T-cell (primary cell): Measurements from ENCODE around the gene LRRC28. TPM values are rescaled to one million over a fixed set of nuclear protein-coding genes. Genes with fewer than 3 reads are reported as not detected.
A peak's percentile ranks its signal among the peaks of the same experiment; 100 is the strongest.

Experiments used
- ATAC-seq, 4 experiments: fragments of 200-7000 bp in 3 of 4; fragments of 150-1000 bp in 1 of 4; cut with Tn5 transposase; replicated peaks in 1 of 4; 1 replicate in 3 of 4; 2 replicates in 1 of 4; pipeline ENCODE4 v1.10.0; 2021; ENCODE audit warnings: moderate library complexity in 3 of 4, mild to moderate bottlenecking in 2 of 4, moderate number of reproducible peaks in 1 of 4
- CTCF ChIA-PET, 2 donors: fragments of 300-600 bp; sonication (Branson Sonifier 250); formaldehyde crosslinking; loops; one replicate each; lab custom pipeline; 2022; ENCODE audit warnings: antibody characterized with exemption in 2 of 2; lab: Charles Lee
- POLR2A ChIA-PET, 2 donors: fragments of 300-600 bp; sonication (Branson Sonifier 250); formaldehyde crosslinking; loops; one replicate each; lab custom pipeline; 2022; ENCODE audit warnings: antibody characterized with exemption in 2 of 2; lab: Charles Lee
- DNase-seq, 35 experiments: peaks; one replicate each; pipeline versions ENCODE4 v3.0.0 to v3.0.0-alpha.2; 2013 to 2023
- H3K27ac ChIP-seq: one replicate; pipeline ENCODE4 v1.5.1; 2013; ENCODE audit warnings: low read length
- H3K27me3 ChIP-seq, 2 experiments: replicated peaks in 1 of 2; 1 replicate in 1 of 2; 2 replicates in 1 of 2; pipeline versions ENCODE4 v1.6.1 to v1.7.0; 2013; ENCODE audit warnings: low read length in 1 of 2, mixed read lengths in 1 of 2; ENCODE audit not compliant: control insufficient read depth in 2 of 2, insufficient read depth in 2 of 2; ENCODE audit errors: extremely low read depth in 1 of 2
- H3K36me3 ChIP-seq, 2 donors: 1 replicate in 1 of 2; 2 replicates in 1 of 2; pipeline versions ENCODE4 v1.6.1 to v1.7.0; 2013; ENCODE audit warnings: low read length in 1 of 2; ENCODE audit not compliant: control insufficient read depth in 2 of 2, insufficient read depth in 1 of 2; ENCODE audit errors: extremely low read depth in 1 of 2
- H3K4me1 ChIP-seq, 2 experiments: 1 replicate in 1 of 2; 2 replicates in 1 of 2; pipeline versions ENCODE4 v1.6.1 to v1.7.0; 2013; ENCODE audit warnings: low read length in 2 of 2, mixed read lengths in 1 of 2; ENCODE audit not compliant: insufficient read depth in 2 of 2, control insufficient read depth in 1 of 2; ENCODE audit errors: extremely low read depth in 1 of 2
- H3K4me3 ChIP-seq, 2 donors: 1 replicate in 1 of 2; 2 replicates in 1 of 2; pipeline versions ENCODE4 v1.5.1 to v1.7.0; 2013; ENCODE audit warnings: mild to moderate bottlenecking in 2 of 2, low read length in 1 of 2, moderate library complexity in 1 of 2; ENCODE audit not compliant: control insufficient read depth in 1 of 2; ENCODE audit errors: extremely low read depth in 1 of 2
- H3K9me3 ChIP-seq: 2 replicates; pipeline ENCODE4 v1.7.0; 2013
- H3K27ac Mint-ChIP-seq, 2 donors: one replicate each; pipeline ENCODE4 v1.8.0; 2020 to 2021; ENCODE audit warnings: mild to moderate bottlenecking in 2 of 2, mixed read lengths in 2 of 2
- H3K27me3 Mint-ChIP-seq, 2 donors: one replicate each; pipeline ENCODE4 v1.8.0; 2021 to 2022; ENCODE audit warnings: mixed read lengths in 2 of 2
- H3K36me3 Mint-ChIP-seq: one replicate; pipeline ENCODE4 v1.8.0; 2021; ENCODE audit warnings: mixed read lengths
- H3K4me1 Mint-ChIP-seq, 3 donors: one replicate each; pipeline ENCODE4 v1.8.0; 2020 to 2022; ENCODE audit warnings: mixed read lengths in 3 of 3, mild to moderate bottlenecking in 1 of 3
- H3K4me3 Mint-ChIP-seq, 3 donors: one replicate each; pipeline ENCODE4 v1.8.0; 2020 to 2022; ENCODE audit warnings: mild to moderate bottlenecking in 3 of 3, mixed read lengths in 3 of 3, moderate library complexity in 3 of 3
- H3K9me3 Mint-ChIP-seq, 3 donors: one replicate each; pipeline ENCODE4 v1.8.0; 2020 to 2022; ENCODE audit warnings: mixed read lengths in 3 of 3
- WGBS: methylation state at CpG from one replicate; pipeline ENCODE4 v1.1.5; 2013; ENCODE audit warnings: missing lambda C conversion rate; ENCODE audit not compliant: insufficient coverage; 5-methylcytosine and 5-hydroxymethylcytosine counted together
- total RNA-seq, 35 experiments: library from RNA in 6 of 35; stranded (reverse) in 6 of 35; fragments of 120-200 nt in 1 of 35; gene quantifications; one replicate each; pipeline versions ENCODE4 v1.2.1 to v1.2.4 and lab custom pipeline; 2013 to 2026

Gene LRRC28
- total RNA-seq, 5 donors from 2014 or later (not counting 1 experiment from before 2014, with no cell fraction given): 14.2 to 20.0 (median 16.5) TPM

DNA sequence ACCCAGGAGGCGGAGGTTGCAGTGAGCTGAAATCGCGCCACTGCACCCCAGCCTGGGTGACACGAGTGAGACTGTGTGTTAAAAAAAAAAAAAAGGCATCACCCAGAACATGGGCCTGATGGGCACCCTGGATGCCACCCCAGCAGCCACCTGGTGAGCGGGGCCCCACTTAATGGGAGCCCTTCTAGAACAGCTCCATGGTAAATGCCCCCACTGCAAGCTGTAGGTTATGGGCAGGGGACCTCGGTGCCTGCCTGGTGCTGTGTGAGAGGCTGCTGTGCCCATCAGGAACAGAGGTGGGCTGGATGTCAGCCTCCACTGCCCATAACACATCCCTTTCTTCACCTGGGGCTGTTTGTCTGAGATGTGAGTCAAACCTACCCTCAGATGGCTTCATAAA, 158.3 kb downstream of the LRRC28 start:
- Histone ChIP-seq H3K4me3 (no peak overlapping the region), H3K9me3 (no peaks in the 10 kb centered on the region), H3K36me3 (no peaks in the 10 kb centered on the region), H3K27ac (no peak overlapping the region), H3K4me1 (peaks cover 11 to 19% of the 10 kb centered on the region in 2 experiments), H3K27me3 (peaks cover 0 to 3% of the 10 kb centered on the region in 2 experiments)
- ChIA-PET CTCF (no interaction called here), POLR2A (interaction anchor here in 1 of 2 donors (0.6 kb wide), 1 partner anchor 20 kb away, joined by 3 read pairs; no protein-coding TSS in a partner anchor)
- DNase-seq (no peak), ATAC-seq (no peak)
- peaks cover 18 to 28% (median 18%) of the 10 kb centered on the region in 3 donors for H3K4me1 Mint-ChIP-seq
- H3K4me3 Mint-ChIP-seq: no peak overlapping the region
- no peak overlapping the region for H3K27ac Mint-ChIP-seq
- no peaks in the 10 kb centered on the region for H3K27me3 Mint-ChIP-seq
- 100% methylated on average over 1 of the region's 6 CpGs for WGBS
- H3K9me3 Mint-ChIP-seq: no peaks in the 10 kb centered on the region
- H3K36me3 Mint-ChIP-seq: no peaks in the 10 kb centered on the region

DNA sequence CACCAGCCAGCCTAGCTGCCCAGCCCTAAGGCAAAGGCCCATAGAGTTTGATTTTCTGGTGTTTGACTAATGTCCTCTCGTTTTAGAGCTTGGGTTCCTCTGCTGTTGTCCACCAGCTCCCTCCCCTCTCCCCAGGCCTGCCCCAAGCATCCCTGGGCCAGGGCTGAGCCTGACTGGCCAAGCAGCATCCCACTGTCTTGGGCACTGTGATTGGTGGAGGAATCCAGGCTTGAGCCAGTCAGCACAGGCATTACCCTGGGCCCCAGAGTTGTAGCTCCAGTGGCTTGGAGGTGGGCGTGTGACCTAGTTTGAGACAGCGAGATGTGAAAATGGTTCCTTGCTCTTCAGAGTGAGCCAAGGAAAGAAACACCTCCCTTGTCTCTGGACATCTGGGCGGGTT, 159.2 kb downstream of the LRRC28 start:
- Mint-ChIP-seq H3K36me3 (no peaks in the 10 kb centered on the region), H3K4me1 (peaks cover 18 to 28% (median 18%) of the 10 kb centered on the region in 3 donors), H3K27ac (peak overlapping the region; percentile 47 to 68), H3K9me3 (no peaks in the 10 kb centered on the region), H3K4me3 (no peak overlapping the region), H3K27me3 (no peaks in the 10 kb centered on the region)
- no peak for DNase-seq
- H3K27me3 ChIP-seq: peaks cover 0 to 3% of the 10 kb centered on the region in 2 experiments
- H3K4me3 ChIP-seq: no peak overlapping the region
- H3K4me1 ChIP-seq: peaks cover 11 to 19% of the 10 kb centered on the region in 2 experiments
- 81% methylated on average over 3 of the region's 4 CpGs for WGBS
- ATAC-seq: no peak
- H3K9me3 ChIP-seq: no peaks in the 10 kb centered on the region
- no peaks in the 10 kb centered on the region for H3K36me3 ChIP-seq
- ChIA-PET CTCF (interaction anchor here in 1 of 2 donors (0.5 kb wide), 1 partner anchor 64 kb away, joined by 3 read pairs; no protein-coding TSS in a partner anchor), POLR2A (no interaction called here)
- no peak overlapping the region for H3K27ac ChIP-seq

DNA sequence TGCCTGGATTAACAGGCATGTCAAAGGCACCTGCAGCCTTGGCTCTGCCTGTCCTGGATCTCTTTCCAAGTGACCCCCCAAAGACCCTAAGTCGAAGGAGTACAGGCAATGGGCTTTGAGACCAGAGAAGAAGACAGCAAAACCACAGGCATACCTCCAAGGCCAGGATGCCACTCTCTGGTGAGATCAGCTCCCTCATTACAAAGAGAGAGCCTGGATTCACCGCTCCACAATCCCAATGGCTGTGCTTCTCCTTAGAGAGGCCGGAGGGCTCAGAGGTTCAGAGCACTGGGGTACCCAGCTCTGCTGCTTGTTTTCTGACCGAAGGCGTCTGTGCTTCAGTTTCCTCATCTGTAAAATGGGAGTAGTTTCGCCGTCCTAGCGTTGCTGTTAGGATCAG, 160.0 kb downstream of the LRRC28 start:
- ChIA-PET CTCF (interaction anchor here in 1 of 2 donors (0.7 kb wide), 1 partner anchor 293 kb away, joined by 3 read pairs; no protein-coding TSS in a partner anchor), POLR2A (no interaction called here)
- no peak for ATAC-seq
- H3K4me3 ChIP-seq: no peak overlapping the region
- H3K36me3 Mint-ChIP-seq: no peaks in the 10 kb centered on the region
- H3K4me1 Mint-ChIP-seq: peaks cover 18 to 28% (median 18%) of the 10 kb centered on the region in 3 donors
- H3K4me3 Mint-ChIP-seq: no peak overlapping the region
- H3K4me1 ChIP-seq: peaks cover 11 to 19% of the 10 kb centered on the region in 2 experiments
- peak overlapping the region in 1 of 2 donors; percentile 68 for H3K27ac Mint-ChIP-seq
- H3K27me3 ChIP-seq: peaks cover 0 to 3% of the 10 kb centered on the region in 2 experiments
- no peaks in the 10 kb centered on the region for H3K9me3 Mint-ChIP-seq
- no peak for DNase-seq
- H3K27me3 Mint-ChIP-seq: no peaks in the 10 kb centered on the region
- no peaks in the 10 kb centered on the region for H3K36me3 ChIP-seq
- no peaks in the 10 kb centered on the region for H3K9me3 ChIP-seq
- WGBS: 56% methylated on average over 1 of the region's 8 CpGs
- no peak overlapping the region for H3K27ac ChIP-seq

- DNase-seq: no peak
- Histone ChIP-seq H3K4me1 (peaks cover 11 to 19% of the 10 kb centered on the region in 2 experiments), H3K27ac (no peak overlapping the region), H3K9me3 (no peaks in the 10 kb centered on the region), H3K27me3 (peaks cover 0 to 3% of the 10 kb centered on the region in 2 experiments), H3K36me3 (no peaks in the 10 kb centered on the region), H3K4me3 (no peak overlapping the region)
- Mint-ChIP-seq H3K27me3 (no peaks in the 10 kb centered on the region), H3K36me3 (no peaks in the 10 kb centered on the region), H3K4me3 (no peak overlapping the region), H3K4me1 (peaks cover 18 to 25% (median 18%) of the 10 kb centered on the region in 3 donors), H3K27ac (peak overlapping the region in 1 of 2 donors; percentile 44), H3K9me3 (no peaks in the 10 kb centered on the region)
- ChIA-PET CTCF (no interaction called here), POLR2A (no interaction called here)
- 100% methylated on average over 1 of the region's 6 CpGs for WGBS
- ATAC-seq: no peak
Observed at GRCh38 chr15:99412082-99412481, 160.8 kb downstream of the LRRC28 start.

DNA sequence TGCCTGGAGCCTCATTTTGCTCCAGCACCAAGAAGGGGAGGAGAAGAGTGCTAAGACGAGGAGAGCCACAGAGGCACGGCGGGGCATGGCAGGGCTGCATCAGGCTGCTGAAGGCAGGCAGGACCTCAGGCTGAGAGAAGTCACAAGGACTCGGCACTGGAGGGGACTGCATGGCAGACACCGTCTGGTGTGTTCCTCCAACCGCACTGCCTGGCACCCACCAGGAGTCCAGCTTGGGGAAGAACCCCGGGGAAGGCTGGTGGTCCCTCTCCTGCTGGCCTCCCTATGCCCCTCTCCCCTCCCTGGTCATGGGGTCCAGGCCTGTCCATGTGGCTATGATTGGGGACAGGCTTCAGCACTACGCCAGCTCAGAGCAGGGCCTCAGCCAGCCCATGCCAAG, 161.3 kb downstream of the LRRC28 start:
- no peaks in the 10 kb centered on the region for H3K9me3 ChIP-seq
- no peaks in the 10 kb centered on the region for H3K36me3 ChIP-seq
- ATAC-seq (no peak), DNase-seq (no peak)
- WGBS: 82% methylated on average over 2 of the region's 8 CpGs
- Mint-ChIP-seq H3K27ac (no peak overlapping the region), H3K4me1 (peaks cover 16 to 21% (median 16%) of the 10 kb centered on the region in 3 donors), H3K27me3 (no peaks in the 10 kb centered on the region), H3K4me3 (no peak overlapping the region), H3K36me3 (no peaks in the 10 kb centered on the region), H3K9me3 (no peaks in the 10 kb centered on the region)
- POLR2A ChIA-PET: no interaction called here
- no peak overlapping the region for H3K27ac ChIP-seq
- peaks cover 0 to 3% of the 10 kb centered on the region in 2 experiments for H3K27me3 ChIP-seq
- no peak overlapping the region for H3K4me3 ChIP-seq
- peaks cover 9 to 16% of the 10 kb centered on the region in 2 experiments for H3K4me1 ChIP-seq
- CTCF ChIA-PET: no interaction called here

DNA sequence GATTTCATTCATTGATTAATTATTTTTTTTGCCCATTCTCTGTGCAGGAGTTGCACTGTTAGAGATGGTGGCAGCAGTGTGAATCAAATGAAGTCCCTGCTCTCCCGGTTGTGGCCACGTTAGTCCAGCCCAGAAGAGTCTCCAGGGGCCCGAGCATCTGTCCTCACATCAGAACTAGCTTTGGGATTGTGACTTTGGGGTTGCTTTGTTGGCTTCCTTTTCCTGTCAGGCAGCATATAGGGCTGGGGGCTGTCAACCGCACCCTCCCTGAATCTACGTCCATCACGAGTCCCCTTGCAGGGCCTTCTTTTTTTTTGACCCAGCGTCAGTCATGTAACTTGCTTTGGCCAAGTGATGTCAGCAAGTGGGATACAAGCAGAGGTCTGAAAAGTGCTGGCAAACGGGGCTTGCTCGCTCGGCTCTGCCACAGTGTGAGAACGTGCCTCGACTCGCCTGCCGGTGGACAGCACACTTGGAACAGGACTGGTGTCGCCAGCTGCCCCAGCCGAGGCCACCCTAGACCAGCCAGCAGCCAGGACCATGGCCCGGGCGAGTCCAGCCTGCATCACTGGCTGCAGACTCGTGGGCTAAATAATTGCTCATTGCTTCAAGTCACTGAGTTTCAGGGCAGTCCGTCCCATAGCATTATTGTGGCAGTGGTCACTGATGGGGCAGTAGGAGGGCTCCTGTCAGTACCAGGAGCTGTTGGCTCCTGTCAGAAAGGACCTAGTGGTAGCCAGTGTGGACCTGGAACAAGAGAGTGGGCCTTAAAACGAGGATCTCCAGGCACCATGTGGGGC, 162.9 kb downstream of the LRRC28 start:
- ChIA-PET POLR2A (no interaction called here), CTCF (no interaction called here)
- ATAC-seq: no peak
- H3K27ac ChIP-seq: no peak overlapping the region
- no peak for DNase-seq
- WGBS: 86% methylated on average over 19 of the region's 21 CpGs
- Mint-ChIP-seq H3K4me3 (no peak overlapping the region), H3K4me1 (peaks cover under 1 to 7% (median 2%) of the 10 kb centered on the region in 3 donors), H3K9me3 (no peaks in the 10 kb centered on the region), H3K27ac (no peak overlapping the region), H3K36me3 (no peaks in the 10 kb centered on the region), H3K27me3 (no peaks in the 10 kb centered on the region)
- no peaks in the 10 kb centered on the region for H3K9me3 ChIP-seq
- H3K36me3 ChIP-seq: no peaks in the 10 kb centered on the region
- no peak overlapping the region for H3K4me3 ChIP-seq
- peaks cover 0 to 3% of the 10 kb centered on the region in 2 experiments for H3K27me3 ChIP-seq
- peaks cover 0 to under 1% of the 10 kb centered on the region in 2 experiments for H3K4me1 ChIP-seq
